ENCODE results near the gene HLA-DPA1.

Gene HLA-DPA1

DNA sequence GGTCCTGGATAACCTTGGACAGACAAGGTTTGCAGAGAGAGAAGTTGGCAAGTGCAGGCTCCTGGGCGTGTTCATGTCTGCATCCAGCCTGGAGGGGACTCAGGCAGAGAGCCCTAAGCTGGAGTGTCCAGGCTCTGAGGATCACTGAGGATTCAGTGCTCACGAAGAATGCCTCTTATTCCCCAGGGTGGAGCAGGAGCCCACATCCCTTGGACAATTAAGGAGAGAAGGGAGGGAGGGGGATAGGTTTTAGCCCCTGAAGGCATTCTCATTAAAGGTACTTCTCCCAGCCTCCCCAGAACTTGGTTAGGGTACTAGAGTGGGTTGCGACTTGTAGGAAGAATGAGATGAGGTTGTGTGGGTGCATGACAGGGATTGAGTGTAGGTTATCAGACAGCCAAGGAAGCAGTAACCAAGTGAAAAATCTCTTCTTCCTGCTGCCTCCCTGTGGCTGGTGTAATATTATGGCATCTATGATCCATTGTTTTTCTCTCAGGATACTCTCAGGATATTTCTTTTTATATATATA, 3.0 kb upstream of the HLA-DPA1 start:
- Histone ChIP-seq H3K27ac (no peak overlapping the region), H3K9me3 (no peaks in the 10 kb centered on the region), H3K27me3 (peaks cover 66% of the 10 kb centered on the region), H3K4me1 (ENCODE audit: control insufficient read depth in 1 of 2, insufficient read depth in 1 of 2, low read depth in 1 of 2, low read length in 1 of 2) (no peaks in the 10 kb centered on the region), H3K36me3 (no peaks in the 10 kb centered on the region), H3K4me3 (ENCODE audit: low read depth in 1 of 2, low read length in 1 of 2) (no peak overlapping the region)
- TF ChIP-seq, protein P1, sequence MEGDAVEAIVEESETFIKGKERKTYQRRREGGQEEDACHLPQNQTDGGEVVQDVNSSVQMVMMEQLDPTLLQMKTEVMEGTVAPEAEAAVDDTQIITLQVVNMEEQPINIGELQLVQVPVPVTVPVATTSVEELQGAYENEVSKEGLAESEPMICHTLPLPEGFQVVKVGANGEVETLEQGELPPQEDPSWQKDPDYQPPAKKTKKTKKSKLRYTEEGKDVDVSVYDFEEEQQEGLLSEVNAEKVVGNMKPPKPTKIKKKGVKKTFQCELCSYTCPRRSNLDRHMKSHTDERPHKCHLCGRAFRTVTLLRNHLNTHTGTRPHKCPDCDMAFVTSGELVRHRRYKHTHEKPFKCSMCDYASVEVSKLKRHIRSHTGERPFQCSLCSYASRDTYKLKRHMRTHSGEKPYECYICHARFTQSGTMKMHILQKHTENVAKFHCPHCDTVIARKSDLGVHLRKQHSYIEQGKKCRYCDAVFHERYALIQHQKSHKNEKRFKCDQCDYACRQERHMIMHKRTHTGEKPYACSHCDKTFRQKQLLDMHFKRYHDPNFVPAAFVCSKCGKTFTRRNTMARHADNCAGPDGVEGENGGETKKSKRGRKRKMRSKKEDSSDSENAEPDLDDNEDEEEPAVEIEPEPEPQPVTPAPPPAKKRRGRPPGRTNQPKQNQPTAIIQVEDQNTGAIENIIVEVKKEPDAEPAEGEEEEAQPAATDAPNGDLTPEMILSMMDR (IDR thresholded peaks at IDR 0.05), result no peak

DNA sequence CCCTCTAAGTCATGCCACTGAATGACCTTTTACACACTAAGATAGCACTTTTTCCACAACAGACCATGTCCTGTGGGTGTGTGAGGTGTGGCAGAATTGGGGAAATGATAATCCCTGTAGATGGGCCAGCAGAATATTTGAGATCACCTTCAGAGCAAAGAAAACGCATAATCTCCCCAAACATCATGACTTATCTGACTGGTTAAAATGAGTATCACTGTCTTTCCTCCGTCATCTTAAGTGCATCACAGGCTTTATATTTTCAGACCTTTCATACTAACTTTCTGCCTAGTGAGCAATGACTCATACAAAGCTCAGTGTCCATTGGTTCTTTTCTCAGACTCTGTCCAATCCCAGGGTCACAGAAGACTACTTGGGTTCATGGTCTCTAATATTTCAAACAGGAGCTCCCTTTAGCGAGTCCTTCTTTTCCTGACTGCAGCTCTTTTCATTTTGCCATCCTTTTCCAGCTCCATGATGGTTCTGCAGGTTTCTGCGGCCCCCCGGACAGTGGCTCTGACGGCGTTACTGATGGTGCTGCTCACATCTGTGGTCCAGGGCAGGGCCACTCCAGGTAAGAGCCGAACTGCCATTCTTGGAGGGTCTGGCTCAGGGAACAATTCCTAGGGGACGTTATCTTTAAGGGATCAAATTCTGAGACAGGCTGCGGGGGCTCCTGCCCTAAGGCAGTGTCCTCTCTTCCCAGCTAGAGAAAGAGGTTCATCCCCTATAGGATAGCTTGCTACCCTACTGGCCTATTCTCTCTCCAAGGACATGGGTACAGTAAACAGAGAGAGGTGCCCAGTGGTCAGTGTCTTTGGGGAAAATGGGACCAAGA, 2.3 kb upstream of the HLA-DPA1 start, which contains the start of gene HLA-DPB1:
HLA-DPB1 (plus strand) TSS at position 423 of the 838 bp plus-strand sequence; CDS start at position 475, 52 bp downstream.
- Histone ChIP-seq H3K27me3 (peaks cover 68% of the 10 kb centered on the region), H3K27ac (no peak within 1 kb of the TSS), H3K4me3 (ENCODE audit: low read depth in 1 of 2, low read length in 1 of 2) (no peak within 1 kb of the TSS), H3K9me3 (no peaks in the 10 kb centered on the region), H3K36me3 (no peaks in the 10 kb centered on the region), H3K4me1 (ENCODE audit: control insufficient read depth in 1 of 2, insufficient read depth in 1 of 2, low read depth in 1 of 2, low read length in 1 of 2) (no peaks in the 10 kb centered on the region)
- TF ChIP-seq, protein P1 (IDR thresholded peaks at IDR 0.05), result no peak

DNA sequence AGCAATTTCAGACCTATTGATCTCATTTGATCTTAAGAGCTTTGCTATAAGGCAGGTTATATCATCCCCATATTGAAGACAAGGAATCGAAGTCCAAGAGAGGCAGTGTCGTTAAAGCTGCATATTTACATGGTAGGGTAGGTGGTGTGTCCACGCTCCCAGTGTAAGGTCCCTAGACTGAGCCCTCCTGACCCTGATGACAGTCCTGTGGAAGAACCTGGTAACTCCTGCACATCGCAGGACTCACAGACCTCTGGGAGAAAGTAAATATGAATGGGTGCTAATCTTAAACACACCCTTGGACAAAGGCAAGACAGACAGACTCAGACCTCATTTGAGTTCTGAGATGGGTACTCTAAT, 1.7 kb upstream of the HLA-DPA1 start:
- H3K27me3 ChIP-seq, result peaks cover 62% of the 10 kb centered on the region
- H3K36me3 ChIP-seq, result no peaks in the 10 kb centered on the region
- TF ChIP-seq, protein P1 (IDR thresholded peaks at IDR 0.05), result no peak
- H3K9me3 ChIP-seq, result no peaks in the 10 kb centered on the region
- no peaks in the 10 kb centered on the region for H3K4me1 ChIP-seq (ENCODE audit: control insufficient read depth in 1 of 2, insufficient read depth in 1 of 2, low read depth in 1 of 2, low read length in 1 of 2)
- H3K4me3 ChIP-seq (ENCODE audit: low read depth in 1 of 2, low read length in 1 of 2), result no peak overlapping the region
- H3K27ac ChIP-seq, result no peak overlapping the region

DNA sequence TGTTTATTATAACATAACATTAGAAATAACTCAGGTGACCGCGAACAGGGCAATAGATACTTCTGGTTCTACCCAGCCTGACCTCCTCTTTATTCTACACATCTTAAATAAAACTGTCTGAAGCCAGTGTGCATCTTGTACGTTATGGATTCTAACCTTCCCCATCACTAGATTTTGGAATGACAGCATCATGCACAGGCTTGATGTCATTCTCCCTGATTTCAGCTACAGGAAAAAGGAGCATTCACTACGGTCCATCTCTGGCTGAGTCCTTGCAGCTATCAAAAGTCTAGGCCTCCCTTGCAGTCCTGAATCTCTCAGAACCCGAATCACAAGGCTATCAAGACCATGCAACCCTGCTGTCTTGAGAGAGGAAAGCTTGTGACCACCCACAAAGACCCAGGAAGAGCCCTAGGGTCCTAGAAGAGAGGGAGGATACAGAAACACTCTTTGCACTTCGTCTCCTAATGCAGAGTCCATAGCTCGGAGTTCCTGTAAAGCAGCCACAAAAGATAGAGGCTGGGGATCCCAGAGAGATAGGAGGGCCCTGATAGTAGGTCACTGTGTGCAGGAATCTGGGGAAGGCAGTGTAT, 845 bp downstream of the HLA-DPA1 start:
- TF ChIP-seq, protein P1 (IDR thresholded peaks at IDR 0.05), result no peak
- Histone ChIP-seq H3K27me3 (peaks cover 53% of the 10 kb centered on the region), H3K4me1 (ENCODE audit: control insufficient read depth in 1 of 2, insufficient read depth in 1 of 2, low read depth in 1 of 2, low read length in 1 of 2) (no peaks in the 10 kb centered on the region), H3K36me3 (no peaks in the 10 kb centered on the region), H3K27ac (no peak overlapping the region), H3K4me3 (ENCODE audit: low read depth in 1 of 2, low read length in 1 of 2) (no peak overlapping the region), H3K9me3 (no peaks in the 10 kb centered on the region)

DNA sequence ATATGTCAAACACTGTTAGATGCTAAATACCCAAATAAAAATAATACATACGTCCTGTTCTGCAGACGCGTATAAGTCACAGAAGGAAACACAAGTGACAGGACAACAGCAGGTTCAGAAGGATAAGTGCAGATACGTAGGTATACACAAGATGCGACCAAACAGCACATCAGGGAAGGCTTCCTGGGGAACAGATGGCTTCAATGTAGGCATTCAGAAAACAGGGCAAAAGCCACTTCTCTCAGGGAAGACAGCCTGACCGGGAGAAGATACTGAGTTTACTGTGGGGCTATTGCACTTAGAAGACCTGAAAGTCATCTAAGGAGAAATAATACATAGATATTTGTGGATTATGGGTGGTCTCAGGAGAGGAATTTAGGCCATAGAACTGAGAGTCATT, 1.9 kb downstream of the HLA-DPA1 start:
- H3K27me3 ChIP-seq, result peaks cover 51% of the 10 kb centered on the region
- no peak overlapping the region for H3K4me3 ChIP-seq (ENCODE audit: low read depth in 1 of 2, low read length in 1 of 2)
- TF ChIP-seq, protein P1 (IDR thresholded peaks at IDR 0.05), result no peak
- no peaks in the 10 kb centered on the region for H3K4me1 ChIP-seq (ENCODE audit: control insufficient read depth in 1 of 2, insufficient read depth in 1 of 2, low read depth in 1 of 2, low read length in 1 of 2)
- H3K27ac ChIP-seq, result no peak overlapping the region
- H3K36me3 ChIP-seq, result no peaks in the 10 kb centered on the region
- no peaks in the 10 kb centered on the region for H3K9me3 ChIP-seq

All from neutrophil (primary cell).